ENCODE results near the gene ITPR2. TPM values are rescaled to one million over a fixed set of nuclear protein-coding genes. Genes with fewer than 3 reads are reported as not detected.

Gene ITPR2
- total RNA-seq, 2 experiments from 2014 or later, result 28.8 to 29.9 TPM

DNA sequence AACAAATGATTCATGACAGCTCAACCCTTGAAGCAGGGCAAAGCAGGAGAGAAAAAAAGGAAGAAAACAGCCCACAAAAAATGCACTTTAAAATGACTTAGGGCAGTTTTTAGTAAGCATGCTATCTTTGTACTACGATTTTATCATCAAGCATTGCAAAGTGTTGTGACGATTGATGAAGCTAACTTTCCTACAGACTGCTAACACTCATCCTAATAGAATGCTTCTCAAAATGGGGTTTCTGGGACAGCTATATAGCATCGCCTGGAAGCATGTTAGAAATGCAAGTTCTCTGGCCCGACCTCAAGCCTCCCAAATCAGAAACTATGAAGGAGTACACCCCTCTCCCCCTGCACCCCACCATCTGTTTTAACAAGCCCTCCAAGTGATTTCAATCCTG lies 381.2 kb downstream of the ITPR2 start:
- Mint-ChIP-seq H3K27me3 (no peaks in the 10 kb centered on the region), H3K27ac (no peak overlapping the region), H3K9me3 (no peaks in the 10 kb centered on the region), H3K4me1 (ENCODE audit: low read depth) (no peaks in the 10 kb centered on the region), H3K4me3 (no peak overlapping the region), H3K36me3 (ENCODE audit: low read depth) (peaks cover 30% of the 10 kb centered on the region)
- intact Hi-C loops (cut with DNase I, micrococcal nuclease), result no loop called here
- ChIA-PET CTCF (no interaction called here), POLR2A (no interaction called here)
- Histone ChIP-seq H3K4me1 (ENCODE audit: insufficient read depth, low read length) (no peaks in the 10 kb centered on the region), H3K9me3 (ENCODE audit: control insufficient read depth in 1 of 2, insufficient read depth in 1 of 2, low read length in 2 of 2) (no peaks in the 10 kb centered on the region), H3K27ac (ENCODE audit: low read depth in 1 of 2, low read length in 2 of 2) (no peak overlapping the region), H3K27me3 (ENCODE audit: control insufficient read depth in 1 of 2, insufficient read depth in 2 of 2, low read length in 2 of 2) (no peaks in the 10 kb centered on the region), H3K4me3 (ENCODE audit: low read length) (no peak overlapping the region), H3K36me3 (ENCODE audit: insufficient read depth, low read length) (no peaks in the 10 kb centered on the region)
- ATAC-seq (ENCODE audit: poor library complexity) (no peak), DNase-seq (no peak)
- TF ChIP-seq, protein P1, sequence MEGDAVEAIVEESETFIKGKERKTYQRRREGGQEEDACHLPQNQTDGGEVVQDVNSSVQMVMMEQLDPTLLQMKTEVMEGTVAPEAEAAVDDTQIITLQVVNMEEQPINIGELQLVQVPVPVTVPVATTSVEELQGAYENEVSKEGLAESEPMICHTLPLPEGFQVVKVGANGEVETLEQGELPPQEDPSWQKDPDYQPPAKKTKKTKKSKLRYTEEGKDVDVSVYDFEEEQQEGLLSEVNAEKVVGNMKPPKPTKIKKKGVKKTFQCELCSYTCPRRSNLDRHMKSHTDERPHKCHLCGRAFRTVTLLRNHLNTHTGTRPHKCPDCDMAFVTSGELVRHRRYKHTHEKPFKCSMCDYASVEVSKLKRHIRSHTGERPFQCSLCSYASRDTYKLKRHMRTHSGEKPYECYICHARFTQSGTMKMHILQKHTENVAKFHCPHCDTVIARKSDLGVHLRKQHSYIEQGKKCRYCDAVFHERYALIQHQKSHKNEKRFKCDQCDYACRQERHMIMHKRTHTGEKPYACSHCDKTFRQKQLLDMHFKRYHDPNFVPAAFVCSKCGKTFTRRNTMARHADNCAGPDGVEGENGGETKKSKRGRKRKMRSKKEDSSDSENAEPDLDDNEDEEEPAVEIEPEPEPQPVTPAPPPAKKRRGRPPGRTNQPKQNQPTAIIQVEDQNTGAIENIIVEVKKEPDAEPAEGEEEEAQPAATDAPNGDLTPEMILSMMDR (IDR thresholded peaks at IDR 0.05), result no peak

DNA sequence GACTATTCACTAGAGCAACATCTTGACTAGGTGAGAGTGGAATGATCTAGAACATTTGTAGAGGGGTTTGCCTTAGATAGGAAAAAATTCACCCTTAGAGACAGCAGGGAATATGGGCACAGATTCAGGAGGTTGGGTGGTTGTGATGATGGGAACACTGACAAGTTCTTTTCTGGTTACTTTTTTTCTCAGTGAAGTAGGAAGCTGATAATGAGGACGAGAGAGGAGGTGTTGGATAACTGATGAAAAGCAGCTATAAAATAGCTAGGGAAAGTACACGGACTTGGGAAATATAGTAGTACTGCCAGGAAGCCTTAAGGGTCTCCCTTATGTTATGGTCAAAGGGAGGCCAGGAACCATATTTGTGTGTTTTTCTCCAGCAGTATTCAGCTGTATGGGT lies 387.1 kb downstream of the ITPR2 start:
- CTCF ChIA-PET, result no interaction called here
- no peak overlapping the region for H3K27ac Mint-ChIP-seq

DNA sequence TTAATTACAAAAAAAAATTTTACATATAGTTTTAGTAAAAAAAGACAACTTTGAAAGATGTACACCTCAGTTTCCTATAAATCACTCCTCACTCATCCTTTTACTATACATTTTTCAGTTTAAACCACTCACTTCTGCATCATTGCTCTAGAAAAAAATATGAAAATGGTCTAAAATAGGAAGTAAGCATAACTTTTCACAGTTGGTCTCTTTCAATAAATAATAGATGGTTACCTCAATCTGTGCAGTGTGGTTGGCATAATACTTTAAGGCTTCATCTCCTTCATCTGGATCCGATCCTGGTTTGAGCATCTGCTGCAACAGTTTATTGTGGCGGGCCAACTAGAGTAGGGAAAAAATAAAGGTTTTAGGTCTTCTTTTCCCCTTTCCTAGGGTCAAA lies 389.7 kb downstream of the ITPR2 start:
- Histone ChIP-seq H3K4me1 (ENCODE audit: insufficient read depth, low read length) (no peaks in the 10 kb centered on the region), H3K4me3 (ENCODE audit: low read length) (no peak overlapping the region), H3K36me3 (ENCODE audit: insufficient read depth, low read length) (peaks cover 19% of the 10 kb centered on the region), H3K27me3 (ENCODE audit: control insufficient read depth in 1 of 2, insufficient read depth in 2 of 2, low read length in 2 of 2) (no peaks in the 10 kb centered on the region), H3K9me3 (ENCODE audit: control insufficient read depth in 1 of 2, insufficient read depth in 1 of 2, low read length in 2 of 2) (no peaks in the 10 kb centered on the region), H3K27ac (ENCODE audit: low read depth in 1 of 2, low read length in 2 of 2) (no peak overlapping the region)
- no peaks in the 10 kb centered on the region for H3K27me3 Mint-ChIP-seq
- no peaks in the 10 kb centered on the region for H3K9me3 Mint-ChIP-seq
- TF ChIP-seq, protein P1 (IDR thresholded peaks at IDR 0.05), result no peak
- no peak overlapping the region for H3K4me3 Mint-ChIP-seq
- H3K4me1 Mint-ChIP-seq (ENCODE audit: low read depth), result no peaks in the 10 kb centered on the region
- DNase-seq (no peak), ATAC-seq (ENCODE audit: poor library complexity) (no peak)
- H3K27ac Mint-ChIP-seq, result no peak overlapping the region
- ChIA-PET POLR2A (no interaction called here), CTCF (no interaction called here)
- intact Hi-C loops (cut with DNase I, micrococcal nuclease), result no loop called here
- peaks cover 64% of the 10 kb centered on the region for H3K36me3 Mint-ChIP-seq (ENCODE audit: low read depth)

More for the DNA sequence above, 387.1 kb downstream of the ITPR2 start:
- no peak overlapping the region for H3K4me3 ChIP-seq (ENCODE audit: low read length)
- ATAC-seq (ENCODE audit: poor library complexity) (no peak), DNase-seq (no peak)
- no peaks in the 10 kb centered on the region for H3K27me3 ChIP-seq (ENCODE audit: control insufficient read depth in 1 of 2, insufficient read depth in 2 of 2, low read length in 2 of 2)
- Mint-ChIP-seq H3K36me3 (ENCODE audit: low read depth) (peaks cover 54% of the 10 kb centered on the region), H3K4me1 (ENCODE audit: low read depth) (no peaks in the 10 kb centered on the region), H3K4me3 (no peak overlapping the region), H3K27me3 (no peaks in the 10 kb centered on the region), H3K9me3 (no peaks in the 10 kb centered on the region)
- no peaks in the 10 kb centered on the region for H3K9me3 ChIP-seq (ENCODE audit: control insufficient read depth in 1 of 2, insufficient read depth in 1 of 2, low read length in 2 of 2)
- no peak overlapping the region for H3K27ac ChIP-seq (ENCODE audit: low read depth in 1 of 2, low read length in 2 of 2)
- no peaks in the 10 kb centered on the region for H3K4me1 ChIP-seq (ENCODE audit: insufficient read depth, low read length)
- H3K36me3 ChIP-seq (ENCODE audit: insufficient read depth, low read length), result peaks cover 12% of the 10 kb centered on the region
- TF ChIP-seq, protein P1 (IDR thresholded peaks at IDR 0.05), result no peak
- POLR2A ChIA-PET, result no interaction called here
- intact Hi-C loops (cut with DNase I, micrococcal nuclease), result no loop called here
